OCI-LY1 (cell line): ENCODE results near the gene APOBEC2.

ENCODE experiments used
- EZH2 ChIP-seq: fragments of 200-600 bp; sonication (generic), shearing (Covaris generic); IDR thresholded peaks from 2 replicates; pipeline ENCODE4 v1.8.0; 2017; ENCODE audit warnings: borderline replicate concordance, mixed run types, mild to moderate bottlenecking, antibody characterized with exemption, low read length, moderate library complexity, mixed read lengths
- TF ChIP-seq, protein P1 (sequence below): fragments of 200-600 bp; sonication (generic), shearing (Covaris generic); IDR thresholded peaks from 2 replicates; pipeline ENCODE4 v1.5.1; 2017; ENCODE audit warnings: mild to moderate bottlenecking, antibody characterized with exemption, low read length, moderate library complexity, mixed read lengths

DNA sequence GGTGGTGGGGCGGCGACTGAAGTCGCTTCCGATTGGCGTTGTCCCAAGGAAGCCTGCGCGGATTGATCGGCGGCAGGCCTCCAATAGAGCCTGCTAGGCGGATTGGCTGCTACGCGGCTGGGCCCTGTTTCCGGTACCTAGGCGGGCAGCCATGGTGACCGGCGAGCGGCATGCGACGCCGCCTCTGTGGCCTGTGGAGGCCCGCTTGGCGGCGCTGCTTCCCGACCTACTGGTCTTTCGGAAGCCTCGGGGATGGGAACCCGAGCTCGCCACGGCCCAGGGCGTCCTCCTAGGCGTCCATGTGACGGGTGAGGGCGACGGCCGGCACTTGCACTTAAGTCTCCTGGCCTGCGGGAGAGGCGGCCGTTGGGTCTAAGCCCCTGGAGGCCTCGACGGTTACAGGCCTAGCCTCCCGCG lies 47.9 kb downstream of the APOBEC2 start:
- TF ChIP-seq, protein P1, sequence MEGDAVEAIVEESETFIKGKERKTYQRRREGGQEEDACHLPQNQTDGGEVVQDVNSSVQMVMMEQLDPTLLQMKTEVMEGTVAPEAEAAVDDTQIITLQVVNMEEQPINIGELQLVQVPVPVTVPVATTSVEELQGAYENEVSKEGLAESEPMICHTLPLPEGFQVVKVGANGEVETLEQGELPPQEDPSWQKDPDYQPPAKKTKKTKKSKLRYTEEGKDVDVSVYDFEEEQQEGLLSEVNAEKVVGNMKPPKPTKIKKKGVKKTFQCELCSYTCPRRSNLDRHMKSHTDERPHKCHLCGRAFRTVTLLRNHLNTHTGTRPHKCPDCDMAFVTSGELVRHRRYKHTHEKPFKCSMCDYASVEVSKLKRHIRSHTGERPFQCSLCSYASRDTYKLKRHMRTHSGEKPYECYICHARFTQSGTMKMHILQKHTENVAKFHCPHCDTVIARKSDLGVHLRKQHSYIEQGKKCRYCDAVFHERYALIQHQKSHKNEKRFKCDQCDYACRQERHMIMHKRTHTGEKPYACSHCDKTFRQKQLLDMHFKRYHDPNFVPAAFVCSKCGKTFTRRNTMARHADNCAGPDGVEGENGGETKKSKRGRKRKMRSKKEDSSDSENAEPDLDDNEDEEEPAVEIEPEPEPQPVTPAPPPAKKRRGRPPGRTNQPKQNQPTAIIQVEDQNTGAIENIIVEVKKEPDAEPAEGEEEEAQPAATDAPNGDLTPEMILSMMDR: no peak
- no peak for TF ChIP-seq EZH2
